NCI-H187 (cell line): Measurements from ENCODE around the gene HOXA13.

Source experiments
- DNase-seq, 2 experiments: peaks; one replicate each; lab custom pipeline; 2025; lab: John Stamatoyannopoulos, UW

HOXA13 gene

GRCh38 chr7:27192546-27193334, 7.2 kb downstream of the HOXA13 start:
- DNase-seq = no peak

- no peak for DNase-seq
Observed at GRCh38 chr7:27191833-27192545, 7.9 kb downstream of the HOXA13 start.

GRCh38 chr7:27191161-27191731, 8.6 kb downstream of the HOXA13 start:
- DNase-seq = no peak

GRCh38 chr7:27189997-27190748, 9.7 kb downstream of the HOXA13 start:
- DNase-seq = no peak

- no peak for DNase-seq
Observed at GRCh38 chr7:27189295-27189996, 10.4 kb downstream of the HOXA13 start.

- DNase-seq = no peak
Observed at GRCh38 chr7:27188386-27189294, 11.3 kb downstream of the HOXA13 start.

GRCh38 chr7:27187475-27188385, 12.2 kb downstream of the HOXA13 start:
- DNase-seq = no peak

GRCh38 chr7:27186668-27187474, 13.0 kb downstream of the HOXA13 start:
- no peak for DNase-seq

GRCh38 chr7:27185854-27186667, 13.8 kb downstream of the HOXA13 start:
- DNase-seq = no peak

GRCh38 chr7:27185013-27185853, 14.7 kb downstream of the HOXA13 start, which contains the start of gene HOXA11:
Gene HOXA11, minus strand, starts transcription at chr7:27185232. Its CDS starts 88 bp downstream, at chr7:27185144.
- DNase-seq = no peak

GRCh38 chr7:27184337-27185012, 15.4 kb downstream of the HOXA13 start:
- DNase-seq = no peak

- DNase-seq = peak in 1 of 2 experiments; percentile 46
Observed at GRCh38 chr7:27183682-27184336, 16.1 kb downstream of the HOXA13 start.

- peak in 1 of 2 experiments; percentile 10 for DNase-seq
Observed at GRCh38 chr7:27182861-27183681, 16.8 kb downstream of the HOXA13 start.

GRCh38 chr7:27182285-27182841, 17.5 kb downstream of the HOXA13 start:
- no peak for DNase-seq
